ENCODE results near the gene WBP1.
"Not testable (repeated sequence)": the region's sequence is repeated elsewhere in the genome, so short reads cannot be mapped to it uniquely, and the experiment has no call there.

WBP1 gene

GRCh38 chr2:74457129-74457548, 1.1 kb upstream of the WBP1 start:
- peak; percentile 43 for DNase-seq

GRCh38 chr2:74457549-74458131, 598 bp upstream of the WBP1 start:
- DNase-seq = no peak

GRCh38 chr2:74458938-74459363, 713 bp downstream of the WBP1 start:
- DNase-seq = no peak

GRCh38 chr2:74459503-74460118, 1.4 kb downstream of the WBP1 start:
- DNase-seq = not testable (repeated sequence)

GRCh38 chr2:74460187-74460586, 1.9 kb downstream of the WBP1 start:
- DNase-seq = not testable (repeated sequence)

GRCh38 chr2:74461187-74462053, 3.2 kb downstream of the WBP1 start:
- DNase-seq = no peak

GRCh38 chr2:74462054-74462785, 4.0 kb downstream of the WBP1 start:
- no peak for DNase-seq

GRCh38 chr2:74462786-74463105, 4.5 kb downstream of the WBP1 start:
- DNase-seq = no peak

- no peak for DNase-seq
Observed at GRCh38 chr2:74464406-74464805, 6.2 kb downstream of the WBP1 start.

- DNase-seq = not testable (repeated sequence)
Observed at GRCh38 chr2:74470742-74471141, 12.5 kb downstream of the WBP1 start.

- DNase-seq = no peak
Observed at GRCh38 chr2:74471332-74472065, 13.3 kb downstream of the WBP1 start.

GRCh38 chr2:74472086-74472944, 14.1 kb downstream of the WBP1 start, which contains the start of gene MRPL53:
TSS of gene MRPL53 (minus strand) at chr2:74472680. CDS start at chr2:74472660, 20 bp downstream.
- DNase-seq = peak; percentile 95

- no peak for DNase-seq
Observed at GRCh38 chr2:74472945-74473258, 14.7 kb downstream of the WBP1 start.

GRCh38 chr2:74474481-74474880, 16.2 kb downstream of the WBP1 start:
- no peak for DNase-seq

GRCh38 chr2:74474899-74475298, 16.7 kb downstream of the WBP1 start:
- DNase-seq = no peak

- no peak for DNase-seq
Observed at GRCh38 chr2:74481431-74481830, 23.2 kb downstream of the WBP1 start.

- DNase-seq = no peak
Observed at GRCh38 chr2:74481961-74482800, 23.9 kb downstream of the WBP1 start.

- DNase-seq = peak; percentile 95
Observed at GRCh38 chr2:74482801-74483674, 24.8 kb downstream of the WBP1 start, which contains the start of the genes CCDC142 and TTC31. TSS of gene CCDC142 (minus strand) at chr2:74482998. CDS start at chr2:74482837, 161 bp downstream. TSS of gene TTC31 (plus strand) at chr2:74483081. CDS start at chr2:74483096, 15 bp downstream.

- DNase-seq = not testable (repeated sequence)
Observed at GRCh38 chr2:74483675-74484164, 25.5 kb downstream of the WBP1 start.
